GM13977 (cell line): ENCODE data around the gene MPC1.
"Not testable (repeated sequence)": the region's sequence is repeated elsewhere in the genome, so short reads cannot be mapped to it uniquely, and the experiment has no call there.

Source experiments
- DNase-seq: peaks from one replicate; pipeline ENCODE4 v3.0.0; 2012; ENCODE audit warnings: low spot score
- CTCF ChIP-seq: IDR thresholded peaks from 2 replicates; pipeline ENCODE4 v1.5.1; 2012; ENCODE audit warnings: mild to moderate bottlenecking, control low read depth; ENCODE audit not compliant: insufficient read depth; ENCODE audit errors: extremely low read depth, missing control alignments
- in situ Hi-C: fragments of 300-500 bp; cut with MboI; formaldehyde crosslinking; loops from one replicate; pipeline ENCODE4 v1.12.0; 2022; ENCODE audit warnings: low sequenced_read_pairs, low pct_unique_long_range_greater_than_20kb, mixed read lengths, inconsistent platforms; ENCODE audit not compliant: unreplicated experiment

Gene MPC1

GRCh38 chr6:166370489-166370888 is 12.3 kb downstream of the MPC1 start:
- TF ChIP-seq CTCF = no peak
- DNase-seq = no peak
- in situ Hi-C loops = no loop called here

GRCh38 chr6:166369782-166370181 is 13.0 kb downstream of the MPC1 start:
- in situ Hi-C loops = no loop called here
- no peak for TF ChIP-seq CTCF
- DNase-seq = no peak

- TF ChIP-seq CTCF = no peak
- no peak for DNase-seq
- in situ Hi-C loops = no loop called here
These were observed 15.8 kb downstream of the MPC1 start for GRCh38 chr6:166366921-166367320.

GRCh38 chr6:166365806-166366205 is 16.9 kb downstream of the MPC1 start:
- in situ Hi-C loops = no loop called here
- DNase-seq = no peak
- TF ChIP-seq CTCF = no peak

DNA sequence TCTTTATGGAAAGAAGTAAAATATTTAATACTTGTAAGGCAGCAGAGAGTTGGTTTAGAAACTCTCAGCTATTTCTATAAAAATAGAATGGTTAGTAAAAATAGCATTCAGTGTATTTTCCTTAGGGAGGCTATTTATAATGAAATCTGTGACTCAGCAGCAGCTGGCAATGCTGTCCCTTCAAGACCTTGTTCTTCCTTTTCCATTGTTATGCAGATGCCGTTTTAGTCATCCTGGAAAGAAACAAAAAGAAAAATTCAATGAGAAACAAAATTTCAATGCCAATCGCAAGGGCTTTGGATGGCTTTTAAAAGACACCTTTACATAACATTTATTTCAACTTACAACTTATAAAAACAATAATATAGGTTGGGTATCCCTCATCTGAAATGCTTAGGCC is 17.5 kb downstream of the MPC1 start:
- no peak for DNase-seq
- no peak for TF ChIP-seq CTCF
- in situ Hi-C loops = no loop called here

- DNase-seq = no peak
- TF ChIP-seq CTCF = no peak
- in situ Hi-C loops = no loop called here
These were observed 18.3 kb downstream of the MPC1 start for GRCh38 chr6:166364456-166364855.

- DNase-seq, in situ Hi-C loops: not testable (repeated sequence)
These were observed 20.3 kb downstream of the MPC1 start for GRCh38 chr6:166362427-166362826.
